ENCODE data around the gene PCDH9. TPM values are rescaled to one million over a fixed set of nuclear protein-coding genes. Genes with fewer than 3 reads are reported as not detected.

Gene PCDH9
- total and polyA plus RNA-seq, 8 donors, result 2.0 to 11.6 (median 3.1) TPM

DNA sequence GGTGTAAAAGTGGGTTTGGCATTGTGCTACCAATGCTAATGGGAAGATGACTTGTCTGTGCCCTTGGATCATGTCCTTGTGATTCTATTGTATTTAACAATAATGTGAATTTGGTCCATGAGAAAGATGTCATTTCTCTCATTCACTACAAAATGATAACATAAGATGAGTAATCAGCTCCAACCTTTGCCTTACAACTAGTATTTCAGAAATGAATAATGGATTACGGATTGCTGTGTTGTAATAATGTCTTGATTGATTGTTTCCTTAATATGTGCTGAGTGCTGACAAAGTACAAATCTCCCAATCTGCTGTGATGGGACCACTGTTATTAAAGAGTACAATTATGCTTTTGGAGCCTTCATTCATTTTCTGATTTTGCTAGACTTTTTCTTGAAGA lies 375.0 kb downstream of the PCDH9 start:
- ATAC-seq (no peak), DNase-seq (no peak)
- peaks cover 0 to 3% of the 10 kb centered on the region in 2 donors for H3K9me3 ChIP-seq
- H3K4me3 ChIP-seq, result no peak overlapping the region
- H3K36me3 ChIP-seq, result no peaks in the 10 kb centered on the region
- no peaks in the 10 kb centered on the region for H3K4me1 ChIP-seq
- no peak overlapping the region for H3K27ac ChIP-seq
- intact Hi-C loops (cut with DNase I), result no loop called here
- H3K27me3 ChIP-seq, result no peaks in the 10 kb centered on the region
- TF ChIP-seq, protein P1, sequence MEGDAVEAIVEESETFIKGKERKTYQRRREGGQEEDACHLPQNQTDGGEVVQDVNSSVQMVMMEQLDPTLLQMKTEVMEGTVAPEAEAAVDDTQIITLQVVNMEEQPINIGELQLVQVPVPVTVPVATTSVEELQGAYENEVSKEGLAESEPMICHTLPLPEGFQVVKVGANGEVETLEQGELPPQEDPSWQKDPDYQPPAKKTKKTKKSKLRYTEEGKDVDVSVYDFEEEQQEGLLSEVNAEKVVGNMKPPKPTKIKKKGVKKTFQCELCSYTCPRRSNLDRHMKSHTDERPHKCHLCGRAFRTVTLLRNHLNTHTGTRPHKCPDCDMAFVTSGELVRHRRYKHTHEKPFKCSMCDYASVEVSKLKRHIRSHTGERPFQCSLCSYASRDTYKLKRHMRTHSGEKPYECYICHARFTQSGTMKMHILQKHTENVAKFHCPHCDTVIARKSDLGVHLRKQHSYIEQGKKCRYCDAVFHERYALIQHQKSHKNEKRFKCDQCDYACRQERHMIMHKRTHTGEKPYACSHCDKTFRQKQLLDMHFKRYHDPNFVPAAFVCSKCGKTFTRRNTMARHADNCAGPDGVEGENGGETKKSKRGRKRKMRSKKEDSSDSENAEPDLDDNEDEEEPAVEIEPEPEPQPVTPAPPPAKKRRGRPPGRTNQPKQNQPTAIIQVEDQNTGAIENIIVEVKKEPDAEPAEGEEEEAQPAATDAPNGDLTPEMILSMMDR (IDR thresholded peaks at IDR 0.05), result no peak

DNA sequence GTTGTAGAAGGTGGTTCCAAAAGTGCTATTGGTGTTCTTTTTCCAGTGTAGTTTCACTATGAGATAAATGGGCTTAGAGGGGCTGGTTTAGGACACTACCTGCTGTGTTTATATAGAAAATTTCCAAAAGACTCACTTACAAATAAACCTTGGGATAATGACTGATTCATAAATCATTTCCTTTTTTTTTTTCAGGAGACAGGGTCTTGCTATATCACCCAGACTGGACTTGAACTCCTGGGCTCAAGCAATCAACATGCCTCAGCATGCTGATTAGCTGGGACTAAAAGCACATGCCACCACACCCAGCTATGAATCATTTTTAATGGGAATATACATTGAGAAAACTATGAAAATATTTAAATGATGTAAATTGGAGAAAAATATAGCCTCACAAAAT lies 376.6 kb downstream of the PCDH9 start:
- Histone ChIP-seq H3K4me3 (no peak overlapping the region), H3K27me3 (no peaks in the 10 kb centered on the region), H3K4me1 (no peaks in the 10 kb centered on the region), H3K9me3 (peaks cover 0 to 3% of the 10 kb centered on the region in 2 donors), H3K36me3 (no peaks in the 10 kb centered on the region), H3K27ac (no peak overlapping the region)
- intact Hi-C loops (cut with DNase I), result no loop called here
- no peak for DNase-seq
- no peak for ATAC-seq
- TF ChIP-seq, protein P1 (IDR thresholded peaks at IDR 0.05), result no peak

DNA sequence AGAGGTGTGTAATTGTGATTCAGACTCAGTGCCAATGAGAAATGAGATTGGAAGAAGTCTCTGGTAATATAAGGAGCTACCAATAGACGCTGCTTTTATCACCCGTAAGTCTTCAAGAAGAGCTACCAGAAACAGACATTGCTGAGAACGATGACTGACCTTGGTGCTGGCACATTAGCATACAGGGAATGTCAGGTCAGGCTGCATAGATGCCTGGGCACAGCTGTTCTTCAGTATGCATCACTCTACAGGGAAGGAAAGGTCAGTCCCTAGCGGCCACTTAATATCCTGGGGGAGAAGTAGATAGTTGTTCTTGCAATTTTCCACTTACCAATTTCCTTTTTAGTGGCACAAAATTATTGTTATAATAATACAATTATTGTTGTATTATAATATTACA lies 380.4 kb downstream of the PCDH9 start:
- Histone ChIP-seq H3K27ac (no peak overlapping the region), H3K4me3 (no peak overlapping the region), H3K36me3 (no peaks in the 10 kb centered on the region), H3K27me3 (peaks cover 0 to 4% of the 10 kb centered on the region in 2 donors), H3K4me1 (no peaks in the 10 kb centered on the region), H3K9me3 (peaks cover 0 to 4% of the 10 kb centered on the region in 2 donors)
- TF ChIP-seq, protein P1 (IDR thresholded peaks at IDR 0.05), result no peak
- DNase-seq (no peak), ATAC-seq (no peak)
- intact Hi-C loops (cut with DNase I), result no loop called here

DNA sequence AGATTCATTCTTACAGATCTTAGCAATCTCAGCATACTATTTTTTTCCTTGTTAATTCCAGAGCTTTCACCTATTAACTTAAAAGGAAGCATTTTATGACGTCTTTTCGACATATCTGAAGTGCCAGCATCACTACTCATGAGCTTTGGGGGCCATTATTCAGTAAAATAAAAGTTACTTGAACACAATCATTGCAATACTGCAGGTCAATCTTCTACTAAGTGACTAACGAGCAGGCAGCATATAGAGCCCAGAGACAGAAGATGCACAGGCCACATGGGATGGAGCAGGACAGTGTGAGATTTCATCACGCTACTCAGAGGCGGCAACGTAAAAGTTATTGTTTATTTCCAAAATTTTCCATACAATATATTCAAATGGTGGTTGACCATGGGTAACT lies 382.6 kb downstream of the PCDH9 start:
- no peak overlapping the region for H3K27ac ChIP-seq
- intact Hi-C loops (cut with DNase I), result no loop called here
- DNase-seq (no peak), ATAC-seq (no peak)
- no peaks in the 10 kb centered on the region for H3K36me3 ChIP-seq
- no peaks in the 10 kb centered on the region for H3K4me1 ChIP-seq
- TF ChIP-seq, protein P1 (IDR thresholded peaks at IDR 0.05), result no peak
- H3K9me3 ChIP-seq, result peaks cover 0 to 4% of the 10 kb centered on the region in 2 donors
- peaks cover 0 to 4% of the 10 kb centered on the region in 2 donors for H3K27me3 ChIP-seq
- H3K4me3 ChIP-seq, result no peak overlapping the region

DNA sequence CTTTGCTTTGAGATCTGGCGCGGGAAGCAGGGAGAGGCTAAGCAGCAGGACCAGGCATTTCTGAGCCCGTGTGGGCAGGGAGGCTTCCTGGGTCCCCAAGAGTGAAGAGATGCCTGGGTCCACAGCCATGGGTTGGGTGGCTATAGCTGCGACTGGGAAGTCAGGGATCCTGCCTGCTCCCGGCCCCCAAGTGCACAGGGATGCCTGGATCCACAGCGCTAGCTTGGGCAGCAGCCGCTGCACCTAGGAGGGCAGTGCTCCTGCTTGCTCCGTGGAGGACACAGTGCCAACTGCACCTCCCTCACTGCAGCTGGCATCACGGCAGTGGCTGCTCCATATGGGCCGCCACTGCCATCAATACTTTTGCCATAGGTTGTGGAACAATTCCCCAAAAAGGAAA lies 384.7 kb downstream of the PCDH9 start:
- TF ChIP-seq, protein P1 (IDR thresholded peaks at IDR 0.05), result no peak
- Histone ChIP-seq H3K9me3 (peaks cover 0 to 2% of the 10 kb centered on the region in 2 donors), H3K4me1 (no peaks in the 10 kb centered on the region), H3K27ac (no peak overlapping the region), H3K27me3 (peaks cover 0 to 4% of the 10 kb centered on the region in 2 donors), H3K36me3 (no peaks in the 10 kb centered on the region), H3K4me3 (no peak overlapping the region)
- intact Hi-C loops (cut with DNase I), result no loop called here
- DNase-seq (peak in 1 of 4 donors; percentile 65), ATAC-seq (no peak)

Measured in left lung (tissue), 10 donors.